ENCODE data around the gene CDS2.

CDS2 gene

DNA sequence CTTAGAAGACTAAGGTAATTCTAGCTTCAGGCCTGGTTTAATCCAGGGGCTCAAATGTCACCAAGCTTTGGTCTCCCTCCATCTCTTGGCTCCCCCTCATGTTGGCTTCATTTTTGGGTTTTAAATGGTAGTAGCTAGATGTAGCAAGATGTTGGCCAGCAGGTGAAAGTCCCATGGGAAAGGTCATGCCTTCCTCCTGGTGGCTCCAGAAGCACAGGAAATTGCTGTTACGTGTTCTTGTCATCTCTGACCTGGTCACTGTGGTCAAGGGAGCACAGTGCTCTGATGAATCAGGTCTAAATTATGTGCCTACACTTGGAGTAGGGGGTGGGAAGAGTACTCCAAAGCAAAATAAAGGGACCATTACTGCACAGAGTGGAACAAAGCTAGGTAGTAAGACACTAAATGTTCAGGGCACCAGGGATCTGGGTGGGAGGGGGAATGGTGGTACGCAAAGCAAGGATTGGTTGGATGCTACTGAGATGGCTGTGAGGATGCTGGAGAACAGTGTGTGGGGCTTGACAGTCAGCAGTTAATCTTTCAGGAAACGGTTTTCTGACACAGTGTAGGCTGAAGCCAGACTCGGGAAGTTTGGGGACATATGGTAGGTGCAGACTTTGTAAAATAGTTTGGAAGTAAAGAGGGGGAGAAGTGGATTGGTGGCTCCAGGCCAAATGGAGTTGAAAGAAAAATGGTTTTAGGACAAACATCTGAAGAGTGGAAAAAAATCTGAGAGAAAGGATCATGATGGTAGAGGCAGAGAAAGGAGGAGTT lies 30.1 kb downstream of the CDS2 start:
- peaks cover 3% of the 10 kb centered on the region for H3K36me3 Mint-ChIP-seq (ENCODE audit: low read depth)
- no peak for TF ChIP-seq CTCF (IDR thresholded peaks at IDR 0.05; ENCODE audit: unreplicated experiment in 3 of 3)
- H3K27ac Mint-ChIP-seq = no peak overlapping the region
- peaks cover 30% of the 10 kb centered on the region for H3K4me1 Mint-ChIP-seq
- H3K4me3 Mint-ChIP-seq = no peak overlapping the region
- no peaks in the 10 kb centered on the region for H3K27me3 Mint-ChIP-seq (ENCODE audit: low read depth)
- H3K9me3 Mint-ChIP-seq = no peaks in the 10 kb centered on the region

- Mint-ChIP-seq H3K27me3 (ENCODE audit: low read depth) (no peaks in the 10 kb centered on the region), H3K36me3 (ENCODE audit: low read depth) (peaks cover 3% of the 10 kb centered on the region), H3K4me3 (no peak overlapping the region), H3K27ac (no peak overlapping the region), H3K9me3 (no peaks in the 10 kb centered on the region), H3K4me1 (peaks cover 32% of the 10 kb centered on the region)
- no peak for TF ChIP-seq CTCF (IDR thresholded peaks at IDR 0.05; ENCODE audit: unreplicated experiment in 3 of 3)
These were observed 33.1 kb downstream of the CDS2 start for GRCh38 chr20:5159928-5160327.

DNA sequence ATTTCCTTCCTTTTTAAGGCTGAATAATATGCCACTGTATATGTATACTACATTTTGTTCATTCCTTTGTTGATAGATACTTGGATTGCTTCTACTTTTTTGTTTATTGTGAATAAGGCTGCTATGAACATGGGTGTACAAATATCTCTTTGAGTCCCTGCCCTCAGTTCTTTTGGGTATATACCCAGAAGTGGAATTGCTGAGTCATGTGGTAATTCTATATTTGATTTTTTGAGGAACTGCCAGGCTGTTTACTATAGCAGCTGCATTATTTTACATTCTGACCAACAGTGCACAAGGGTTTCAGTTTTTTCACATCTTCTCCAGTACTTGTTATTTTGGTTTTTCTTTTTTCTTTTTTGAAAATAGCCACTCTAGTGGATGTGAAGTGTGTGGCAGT lies 34.1 kb downstream of the CDS2 start:
- Mint-ChIP-seq H3K36me3 (ENCODE audit: low read depth) (peaks cover 2% of the 10 kb centered on the region), H3K4me3 (no peak overlapping the region), H3K27ac (no peak overlapping the region), H3K9me3 (no peaks in the 10 kb centered on the region), H3K4me1 (peaks cover 25% of the 10 kb centered on the region), H3K27me3 (ENCODE audit: low read depth) (no peaks in the 10 kb centered on the region)
- no peak for TF ChIP-seq CTCF (IDR thresholded peaks at IDR 0.05; ENCODE audit: unreplicated experiment in 3 of 3)

DNA sequence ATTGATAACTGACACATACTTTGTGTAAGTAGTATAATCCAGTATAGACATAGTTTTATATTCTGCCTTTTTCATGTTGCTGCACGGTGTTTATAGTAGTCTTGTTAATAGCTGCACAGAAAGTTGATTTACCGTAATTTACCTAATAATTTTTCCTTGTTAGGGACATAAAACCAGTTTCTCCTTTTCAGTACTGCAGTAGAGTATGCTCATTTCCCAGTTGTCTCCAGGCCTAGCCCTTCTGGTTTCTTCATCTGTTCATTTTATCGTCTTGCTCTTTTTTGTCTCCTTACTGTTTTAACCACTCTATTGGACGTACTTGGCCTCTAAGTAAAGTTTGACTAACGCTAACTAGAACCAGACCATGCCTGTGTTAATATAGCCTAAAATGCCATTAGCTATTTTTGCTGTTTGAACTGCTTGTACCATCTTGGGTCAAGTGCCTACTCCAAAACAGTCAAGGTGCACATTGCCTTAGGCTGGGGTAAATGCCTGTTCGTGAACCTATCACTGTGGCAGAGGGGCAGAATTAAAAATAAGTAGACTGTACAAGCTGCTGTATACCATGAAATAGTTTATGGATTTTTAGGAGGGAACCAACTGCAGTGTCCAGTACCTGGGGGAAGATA lies 34.8 kb downstream of the CDS2 start:
- Mint-ChIP-seq H3K4me1 (peaks cover 23% of the 10 kb centered on the region), H3K27ac (no peak overlapping the region), H3K36me3 (ENCODE audit: low read depth) (no peaks in the 10 kb centered on the region), H3K4me3 (no peak overlapping the region), H3K27me3 (ENCODE audit: low read depth) (no peaks in the 10 kb centered on the region), H3K9me3 (no peaks in the 10 kb centered on the region)
- no peak for TF ChIP-seq CTCF (IDR thresholded peaks at IDR 0.05; ENCODE audit: unreplicated experiment in 3 of 3)

- Mint-ChIP-seq H3K4me3 (no peak overlapping the region), H3K9me3 (no peaks in the 10 kb centered on the region), H3K4me1 (peaks cover 30% of the 10 kb centered on the region), H3K27ac (no peak overlapping the region), H3K27me3 (ENCODE audit: low read depth) (no peaks in the 10 kb centered on the region), H3K36me3 (ENCODE audit: low read depth) (no peaks in the 10 kb centered on the region)
- no peak for TF ChIP-seq CTCF (IDR thresholded peaks at IDR 0.05; ENCODE audit: unreplicated experiment in 3 of 3)
These were observed 38.1 kb downstream of the CDS2 start for GRCh38 chr20:5164645-5165625.

All from nephron (organoid).